GM21529 (cell line): ENCODE measurements around the gene DDX53.

Source experiments
- ATAC-seq: cut with Tn5 transposase; IDR thresholded peaks from one replicate; pipeline ENCODE4 v1.9.1; 2021; ENCODE audit not compliant: unreplicated experiment

The DDX53 gene

DNA sequence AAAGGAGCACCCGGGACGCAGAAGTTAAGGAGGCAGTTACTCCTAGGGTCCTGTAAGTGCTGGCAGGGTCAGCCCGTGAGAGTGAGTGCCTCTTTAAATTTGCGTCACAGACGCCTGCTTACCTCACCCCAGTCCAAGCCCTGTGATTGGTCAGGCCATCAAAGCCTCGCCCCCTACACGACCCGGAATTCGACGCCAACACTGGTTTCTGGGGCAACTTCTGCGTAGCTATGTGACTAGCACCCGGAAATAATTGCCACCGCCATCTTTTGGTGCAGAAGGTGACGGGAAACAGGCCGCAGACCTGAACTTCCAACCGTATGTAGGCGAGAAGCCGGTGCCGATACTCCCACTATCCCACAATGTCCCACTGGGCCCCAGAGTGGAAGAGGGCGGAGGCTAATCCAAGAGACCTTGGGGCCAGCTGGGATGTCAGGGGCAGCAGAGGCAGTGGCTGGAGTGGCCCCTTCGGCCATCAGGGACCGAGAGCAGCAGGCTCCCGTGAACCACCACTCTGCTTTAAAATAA is at the start of gene DDX53:
TSS of gene DDX53 (plus strand) at position 265 of the 528 bp plus-strand sequence. CDS start at position 363, 98 bp downstream.
- ATAC-seq, result no peak

DNA sequence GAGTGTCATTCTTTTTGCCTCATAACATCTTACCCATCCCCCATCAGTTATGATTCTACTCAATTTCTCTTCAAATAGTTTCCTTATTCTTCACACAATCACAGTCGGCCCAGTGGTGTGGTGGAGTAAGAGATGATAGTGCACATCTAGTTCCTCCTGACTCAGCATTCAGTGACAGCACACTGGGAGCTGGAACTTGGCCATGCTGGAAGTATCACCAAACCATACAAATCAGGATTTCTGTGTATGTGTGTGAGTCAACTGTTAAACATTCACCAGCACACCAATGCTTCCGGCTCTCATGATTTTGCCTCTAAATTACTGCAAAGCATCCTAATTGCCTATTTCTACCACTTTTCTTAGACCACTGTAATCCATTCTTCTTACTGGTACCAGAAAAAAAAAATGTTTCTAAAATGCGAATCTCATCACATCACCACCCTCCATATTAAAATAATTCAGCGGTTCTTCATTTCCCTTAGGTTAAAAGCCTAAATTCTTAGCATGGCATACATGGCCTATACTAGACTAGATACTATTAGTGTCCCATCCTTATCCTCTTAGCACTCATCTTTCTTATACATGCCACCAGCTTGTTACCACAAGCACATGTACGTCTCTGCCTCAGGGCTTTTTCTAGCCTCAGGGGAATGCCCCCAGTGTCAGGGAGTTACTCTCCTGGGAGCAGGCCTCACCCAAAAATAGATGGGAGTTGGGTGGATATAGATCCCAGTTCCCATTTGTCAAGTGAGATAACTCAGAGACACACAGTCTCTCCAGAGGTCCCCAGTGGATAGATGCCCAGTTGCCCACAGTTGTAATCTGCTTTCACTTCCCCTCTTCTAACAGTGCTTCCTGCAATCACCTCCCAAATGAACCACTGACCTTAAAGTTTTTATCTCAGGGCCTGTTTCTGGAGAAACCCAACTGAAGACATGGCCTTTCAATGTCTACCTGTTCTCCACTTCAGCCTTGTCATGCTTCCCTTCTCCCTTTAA is 49.2 kb upstream of the DDX53 start:
- no peak for ATAC-seq

DNA sequence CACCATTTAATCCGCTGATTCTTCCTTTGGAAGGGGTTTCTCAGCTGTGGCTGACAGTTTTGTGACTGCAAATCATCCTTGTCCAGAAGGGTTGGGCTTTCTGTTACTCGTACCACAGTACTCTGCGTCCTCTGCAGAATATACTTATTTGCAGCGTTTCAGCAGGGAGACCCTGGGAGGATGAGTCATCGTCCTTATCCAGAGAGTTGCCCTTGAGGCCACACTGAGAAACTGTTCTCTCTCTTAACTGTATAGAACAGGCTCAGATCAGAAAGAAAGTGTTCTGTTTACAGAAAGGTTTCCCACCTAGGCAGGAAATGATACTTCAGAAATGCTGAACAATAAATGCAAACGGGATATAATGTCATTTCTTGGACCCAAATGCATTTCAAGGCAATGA is 47.8 kb upstream of the DDX53 start:
- no peak for ATAC-seq

DNA sequence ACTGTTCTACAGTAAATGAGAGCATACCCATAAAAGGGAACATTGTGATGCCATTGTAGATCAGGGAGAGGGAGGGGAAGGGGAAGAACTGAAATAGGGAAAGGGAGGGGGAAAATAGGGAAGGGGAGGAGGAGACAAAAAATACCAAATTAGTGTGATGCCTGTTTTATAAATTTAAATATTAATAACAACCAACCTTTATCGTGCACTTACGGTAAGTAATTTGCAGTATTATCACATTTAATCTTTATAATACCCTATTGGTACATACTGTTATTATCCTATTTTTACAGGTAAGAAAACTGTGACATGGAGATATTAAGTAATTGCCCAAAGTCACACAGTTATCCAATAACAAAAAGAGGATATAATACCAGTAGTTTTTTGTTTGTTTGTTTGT is 41.5 kb upstream of the DDX53 start:
- ATAC-seq, result no peak

DNA sequence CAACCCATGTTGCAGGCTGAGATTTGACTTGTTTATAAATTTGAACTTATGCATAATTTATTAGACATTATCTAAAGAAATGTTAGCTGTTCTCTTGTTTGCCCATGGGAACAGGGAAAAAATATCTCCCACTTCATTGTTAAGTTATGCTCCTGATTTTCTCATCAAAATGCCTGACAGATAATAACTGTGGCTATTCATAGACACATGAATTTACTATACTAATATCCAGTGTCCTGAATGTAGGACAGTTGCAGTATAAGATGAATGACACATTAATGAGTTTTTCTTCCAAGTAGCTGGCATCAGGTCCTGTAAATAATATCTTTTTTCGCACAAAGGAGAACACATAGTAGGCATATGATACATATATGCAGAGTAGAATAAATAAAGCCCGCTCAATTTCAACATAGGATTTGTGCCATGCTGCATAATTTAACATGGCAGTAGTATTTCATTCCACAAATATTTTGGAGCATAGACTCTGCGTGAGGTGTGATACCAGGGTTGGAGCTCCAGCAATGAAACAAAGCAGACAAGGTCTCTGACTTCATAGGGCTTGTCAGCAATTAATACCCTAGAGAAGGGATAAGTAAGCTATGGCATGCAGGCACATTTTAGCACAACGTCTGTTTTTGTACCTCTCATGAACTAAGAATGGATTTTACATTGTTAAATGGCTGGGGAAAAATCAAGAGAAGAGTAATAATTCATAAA is 40.4 kb upstream of the DDX53 start:
- ATAC-seq, result no peak

DNA sequence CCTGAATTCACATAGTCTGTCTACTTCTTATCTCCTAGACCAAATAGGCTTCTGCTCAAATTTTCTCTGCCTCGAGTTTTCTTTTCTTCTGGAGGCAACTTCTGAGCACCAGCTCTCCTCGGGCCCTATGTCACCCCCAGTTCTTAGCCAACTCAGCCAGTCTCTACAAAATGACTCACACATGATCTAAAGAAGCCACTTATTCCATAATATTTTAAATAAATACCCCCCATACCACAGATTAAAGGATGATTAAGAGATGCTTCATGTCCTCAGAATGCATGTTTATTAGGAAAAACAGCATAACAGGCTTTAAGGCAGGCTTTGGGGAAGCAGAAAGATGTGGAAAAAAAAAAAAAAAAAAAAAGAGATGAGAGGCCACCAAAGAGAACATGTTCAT is 36.6 kb upstream of the DDX53 start:
- no peak for ATAC-seq

DNA sequence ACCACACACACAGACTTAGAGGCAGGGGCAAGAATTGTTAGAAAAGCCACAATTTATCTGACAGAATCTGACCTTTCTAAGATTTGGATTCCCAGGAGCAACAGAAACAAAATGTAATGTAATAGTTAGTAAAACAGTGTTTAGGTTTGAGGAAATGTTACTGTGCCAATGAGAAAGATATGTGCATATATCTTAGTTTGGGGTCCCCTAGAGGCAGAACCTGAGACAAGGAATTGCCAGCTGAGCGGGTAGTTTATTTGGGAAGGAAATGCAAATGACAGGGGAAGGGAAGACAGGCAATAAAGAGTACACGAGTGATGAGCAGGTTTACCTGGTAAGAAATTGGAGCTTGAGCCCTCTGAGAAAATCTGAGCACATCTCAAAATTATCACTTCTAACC is 31.3 kb upstream of the DDX53 start:
- ATAC-seq, result no peak

DNA sequence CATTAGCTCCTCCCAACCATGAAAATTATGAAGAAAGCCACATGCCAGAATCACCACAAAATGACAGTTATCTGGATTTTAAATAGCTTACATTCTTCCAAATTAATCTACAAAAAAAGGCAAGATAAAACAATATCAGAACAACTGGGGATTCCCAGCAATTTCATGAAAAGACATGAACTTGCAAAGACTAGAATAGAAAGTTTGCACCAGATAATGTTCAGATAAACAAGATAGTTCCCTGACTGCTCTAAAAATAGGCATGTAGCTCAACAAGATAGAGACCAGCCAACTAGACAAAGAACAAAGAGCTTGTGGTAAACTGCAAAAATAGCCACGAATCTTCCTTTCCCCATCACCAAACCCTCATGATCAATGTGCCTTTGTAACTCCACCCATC is 30.3 kb upstream of the DDX53 start:
- no peak for ATAC-seq

DNA sequence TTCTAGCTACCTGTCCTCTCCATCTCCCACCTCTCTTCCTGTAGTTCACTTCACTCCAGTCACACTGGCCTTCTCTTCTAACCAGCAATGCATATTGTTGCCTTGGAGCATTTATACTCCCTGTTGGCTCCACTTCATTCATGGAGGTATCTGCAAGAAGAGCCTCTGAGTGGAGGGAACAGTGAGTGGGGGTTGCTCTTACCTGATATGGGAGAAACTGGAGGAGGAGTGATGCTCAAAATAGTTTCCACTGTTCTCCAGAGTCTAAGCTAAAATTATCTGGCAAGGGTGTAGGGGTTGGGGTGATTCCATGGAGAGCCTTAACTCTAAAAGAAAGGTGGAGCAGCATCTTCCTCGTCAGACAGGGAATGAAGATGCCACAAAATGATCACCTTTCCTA is 28.9 kb upstream of the DDX53 start:
- ATAC-seq, result no peak

DNA sequence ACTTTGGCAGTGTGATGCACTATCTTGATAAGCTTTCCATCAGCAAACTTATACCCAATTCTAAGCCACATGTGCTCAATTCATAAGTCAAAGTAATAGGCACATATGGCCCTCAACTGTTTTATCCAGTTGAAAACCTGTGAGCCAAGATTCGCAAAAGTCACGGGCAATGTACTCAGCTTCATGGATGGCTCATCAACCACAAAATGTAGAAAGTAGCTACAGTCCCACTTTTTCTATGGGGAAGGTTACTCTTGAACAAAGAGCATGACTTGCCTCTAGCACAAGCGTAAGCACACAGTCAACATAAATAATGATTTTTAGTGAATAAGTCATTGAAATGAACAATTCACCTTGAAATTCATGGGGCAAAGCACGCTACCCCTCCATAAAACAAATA is 25.1 kb upstream of the DDX53 start:
- ATAC-seq, result no peak

DNA sequence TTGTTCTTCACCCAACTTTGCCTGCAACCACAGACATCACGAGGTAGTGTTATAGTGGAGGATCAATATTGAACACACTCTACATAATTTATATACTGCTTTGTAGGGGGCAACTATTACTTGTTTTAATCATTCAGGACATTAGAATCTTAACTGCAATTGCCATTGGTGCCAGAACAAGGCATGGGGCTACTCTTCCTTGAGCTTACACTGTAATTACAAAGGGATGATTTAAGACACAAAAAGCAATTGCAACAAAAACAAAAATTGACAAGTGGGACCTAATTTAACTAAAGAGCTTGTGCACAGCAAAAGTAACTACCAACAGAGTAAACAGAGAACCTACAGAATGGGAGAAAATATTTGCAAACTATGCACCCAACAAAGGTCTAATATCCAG is 24.0 kb upstream of the DDX53 start:
- no peak for ATAC-seq

DNA sequence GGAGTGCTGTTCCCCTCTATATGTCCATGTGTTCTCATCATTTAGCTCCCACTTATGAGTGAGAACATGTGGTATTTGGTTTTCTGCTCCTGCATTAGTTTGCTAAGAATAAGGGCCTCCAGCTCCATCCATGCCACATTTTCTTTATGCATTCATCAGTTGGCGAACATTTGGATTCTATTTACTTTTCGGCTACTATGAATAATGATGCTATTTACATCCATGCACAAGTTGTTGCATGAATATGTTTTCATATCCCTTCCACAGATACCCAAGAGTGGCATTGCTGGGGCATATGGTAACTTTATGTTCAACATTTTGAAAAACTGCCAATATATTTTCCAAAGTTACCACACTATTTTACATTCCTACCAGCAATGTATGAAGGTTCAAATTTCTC is 13.8 kb upstream of the DDX53 start:
- ATAC-seq, result no peak

DNA sequence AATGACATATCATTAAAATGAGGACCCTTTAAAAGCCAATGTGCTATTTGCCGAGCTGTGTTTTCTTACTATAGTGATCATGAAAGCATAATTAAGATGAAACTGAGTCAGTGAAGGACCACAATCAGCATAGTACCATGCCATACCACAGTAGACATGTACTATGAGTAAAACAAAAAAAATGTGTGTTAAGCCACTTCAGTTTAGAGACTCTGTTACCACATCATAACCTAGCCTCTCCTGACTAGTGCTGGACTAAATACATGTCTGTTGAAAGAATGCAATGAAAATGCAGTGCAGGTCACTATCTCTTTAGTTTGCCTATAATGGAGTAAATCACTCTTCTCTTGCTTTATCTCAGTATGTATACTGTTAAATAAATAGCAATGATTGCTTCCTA is 12.3 kb upstream of the DDX53 start:
- ATAC-seq, result no peak

DNA sequence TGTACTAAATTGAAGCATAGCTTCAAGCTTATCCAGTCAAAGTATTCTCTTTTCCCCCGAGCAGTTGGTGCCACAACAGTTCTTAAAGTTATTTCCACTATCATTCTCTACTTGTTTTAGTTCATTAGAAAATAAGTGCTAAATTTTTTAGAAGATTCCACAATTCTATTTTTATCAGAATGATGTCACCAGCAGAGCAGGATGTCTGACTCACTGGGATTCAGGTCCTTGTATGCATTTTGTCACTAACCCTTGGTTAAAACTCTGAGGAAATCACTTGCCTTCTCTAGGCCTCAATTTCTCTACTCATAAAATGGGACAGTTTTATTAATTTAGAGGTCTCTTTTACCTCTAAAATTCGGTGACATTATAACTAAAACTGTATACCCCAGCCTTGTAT is 3.4 kb downstream of the DDX53 start:
- no peak for ATAC-seq

DNA sequence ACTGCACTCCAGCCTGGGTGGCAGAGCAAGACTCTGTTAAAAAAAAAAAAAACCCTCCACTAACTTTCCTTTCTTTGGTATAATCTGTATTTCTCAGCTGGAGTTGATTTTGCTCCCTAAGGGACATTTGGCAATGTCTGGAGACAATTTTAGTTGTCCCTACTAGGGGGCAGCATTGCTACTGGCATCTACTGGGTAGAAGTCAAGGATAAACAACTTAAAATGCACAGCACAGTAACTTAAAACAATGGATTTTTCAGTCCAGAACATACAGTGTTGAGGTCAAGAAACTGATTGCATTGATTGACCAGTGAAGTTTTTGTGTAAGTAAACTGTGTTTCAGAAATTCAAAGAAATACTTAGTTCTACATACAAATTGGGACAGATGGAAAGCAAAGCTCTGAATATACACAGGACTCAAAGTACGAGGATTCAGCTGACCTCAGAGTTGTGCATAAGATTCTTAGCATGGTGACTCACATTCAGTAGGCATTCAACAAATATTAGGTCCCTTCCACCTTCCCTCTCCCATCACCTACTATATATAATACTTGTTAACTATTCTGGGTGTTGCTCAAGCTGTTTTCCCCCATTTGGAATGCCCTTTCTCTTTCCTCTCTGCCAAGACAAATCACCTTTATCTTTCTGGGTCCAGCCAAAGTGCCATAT is 8.8 kb downstream of the DDX53 start:
- ATAC-seq, result no peak

DNA sequence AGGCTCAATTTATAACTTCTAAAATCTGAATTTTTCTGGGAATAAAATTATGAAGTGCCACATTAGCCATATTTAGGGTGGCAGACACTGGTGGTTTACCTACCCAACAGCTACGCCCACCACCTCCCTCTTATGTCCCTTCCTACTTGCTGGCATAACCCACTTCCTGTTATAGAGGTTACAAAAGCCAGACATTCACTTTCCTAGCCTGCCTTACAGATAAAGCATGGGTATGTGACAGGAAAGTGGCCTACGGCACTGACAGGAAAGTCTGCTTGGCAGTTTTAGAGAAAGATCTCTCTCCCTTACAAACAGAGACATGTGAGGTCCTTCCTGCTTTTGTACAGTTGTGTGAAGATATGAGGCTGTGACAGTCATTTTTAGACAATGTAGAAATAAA is 12.4 kb downstream of the DDX53 start:
- ATAC-seq, result no peak

DNA sequence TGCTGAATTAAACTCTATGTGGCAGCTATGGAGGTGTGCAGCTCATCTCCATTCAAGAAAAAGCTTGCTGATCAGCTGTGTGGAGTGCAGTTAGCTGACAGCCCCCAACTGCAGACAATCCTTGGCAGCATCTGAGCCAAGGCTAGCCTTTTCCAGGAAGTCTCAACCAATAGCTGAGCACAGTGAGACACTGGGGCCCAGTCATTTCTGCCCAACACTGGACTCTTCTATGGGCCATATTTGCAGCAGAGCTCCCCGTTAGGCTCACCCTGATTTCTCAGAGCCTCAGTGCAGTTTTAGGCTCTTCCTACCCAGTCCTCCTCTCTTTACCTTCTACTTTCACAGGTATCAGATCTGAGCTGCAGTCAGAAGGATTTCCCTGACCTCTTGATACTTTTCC is 12.9 kb downstream of the DDX53 start:
- no peak for ATAC-seq

DNA sequence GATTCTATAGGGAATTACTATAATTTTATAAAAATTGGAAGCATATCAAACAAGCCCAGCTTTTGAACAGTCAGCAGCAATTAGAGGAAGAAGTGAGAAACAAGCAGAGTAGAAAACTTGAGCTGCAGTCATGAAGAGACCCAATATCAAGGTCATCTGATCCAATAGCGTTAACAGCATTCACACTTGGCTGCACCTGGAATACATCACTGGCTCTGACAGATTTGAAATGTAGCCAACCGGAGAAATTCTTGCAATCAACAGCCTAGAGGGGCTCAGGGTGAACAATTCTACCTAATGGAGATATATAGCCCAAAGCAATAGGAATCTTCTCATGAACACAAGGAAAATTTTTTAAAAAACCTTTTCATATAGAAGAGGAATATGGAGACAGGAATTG is 13.6 kb downstream of the DDX53 start:
- no peak for ATAC-seq

DNA sequence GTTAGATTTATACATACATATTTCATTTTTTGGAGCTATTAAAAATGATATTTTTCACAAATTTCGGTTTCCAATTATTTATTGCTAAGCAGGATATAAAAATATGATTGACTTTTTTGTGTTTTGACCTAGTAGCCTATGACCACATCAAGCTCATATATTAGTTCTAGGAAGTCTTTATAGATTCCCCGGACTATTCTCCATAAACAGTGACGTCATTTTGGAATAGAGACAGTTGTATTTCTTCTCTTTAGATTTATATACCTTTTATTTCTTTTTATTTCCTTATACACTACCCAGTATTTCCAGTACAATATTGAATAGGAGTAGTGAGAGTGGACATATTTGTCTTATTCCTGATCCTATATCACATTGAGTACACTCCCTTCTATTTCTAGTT is 31.8 kb downstream of the DDX53 start:
- ATAC-seq, result no peak

DNA sequence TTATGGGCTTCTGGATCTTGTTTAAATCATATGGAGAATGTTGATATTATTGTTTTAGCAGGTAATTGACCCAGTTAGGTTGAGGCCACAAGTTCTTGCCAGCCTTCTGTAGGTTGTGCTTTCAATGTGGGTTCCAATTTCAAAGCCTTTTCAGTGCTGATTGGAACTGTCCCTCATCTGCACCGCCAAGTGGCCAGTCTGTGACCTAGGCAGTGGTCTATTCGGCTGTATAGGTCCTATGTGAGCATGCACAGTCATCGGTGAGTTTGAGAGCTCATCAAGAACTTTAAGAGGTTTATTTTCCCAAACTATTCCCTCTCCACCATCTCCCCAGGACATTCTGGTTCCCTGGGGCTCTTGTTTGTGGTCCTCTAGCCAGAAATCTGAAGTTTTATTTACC is 35.7 kb downstream of the DDX53 start:
- ATAC-seq, result no peak

DNA sequence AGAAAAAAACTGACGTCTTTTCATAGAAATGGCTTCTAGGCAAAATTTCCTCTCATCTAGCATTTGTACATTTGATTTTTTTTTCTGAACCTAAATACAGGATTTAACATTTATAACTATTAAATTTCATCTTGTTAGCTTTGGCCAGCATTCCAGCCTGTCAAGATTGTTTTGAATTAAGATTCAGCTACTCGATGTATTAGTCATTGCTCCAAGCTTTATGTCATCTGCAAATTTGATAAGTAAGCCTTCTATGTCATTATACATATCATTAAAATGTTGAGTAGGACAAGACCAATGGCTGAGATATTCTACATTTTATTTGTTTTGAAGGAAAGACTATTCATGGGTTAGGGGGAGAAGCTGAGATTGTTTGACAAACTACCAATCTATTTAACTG is 46.7 kb downstream of the DDX53 start:
- no peak for ATAC-seq
